H1 (cell line): ENCODE results near the gene PCIF1. TPM values are rescaled to one million over a fixed set of nuclear protein-coding genes. Genes with fewer than 3 reads are reported as not detected.
A peak's percentile ranks its signal among the peaks of the same experiment; 100 is the strongest.

Experiments
- ATF2 ChIP-seq: IDR thresholded peaks from 2 replicates; pipeline ENCODE4 v1.6.1; 2012; ENCODE audit warnings: low read length, inconsistent platforms
- BACH1 ChIP-seq: IDR thresholded peaks from 2 replicates; pipeline ENCODE4 v1.6.1; 2012; ENCODE audit warnings: low read length, improper control_type of control experiment
- BRCA1 ChIP-seq: IDR thresholded peaks from 2 replicates; pipeline ENCODE4 v1.6.1; 2012; ENCODE audit warnings: low read depth, low read length, improper control_type of control experiment
- CEBPB ChIP-seq: IDR thresholded peaks from 2 replicates; pipeline ENCODE4 v1.6.1; 2012; ENCODE audit warnings: low read depth, low read length
- CREB1 ChIP-seq: IDR thresholded peaks from 2 replicates; pipeline ENCODE4 v1.6.1; 2012; ENCODE audit warnings: inconsistent platforms
- EGR1 ChIP-seq: IDR thresholded peaks from 2 replicates; pipeline ENCODE4 v1.6.1; 2011; ENCODE audit warnings: low read depth, low read length, borderline replicate concordance
- EP300 ChIP-seq, 2 experiments: IDR thresholded peaks; 1 replicate in 1 of 2; 2 replicates in 1 of 2; pipeline ENCODE4 v1.6.1; 2011 to 2012; ENCODE audit warnings: low read depth in 2 of 2, low read length in 2 of 2, mild to moderate bottlenecking in 2 of 2, borderline replicate concordance in 1 of 2, inconsistent platforms in 1 of 2, moderate library complexity in 1 of 2
- GTF2F1 ChIP-seq: IDR thresholded peaks from 2 replicates; pipeline ENCODE4 v1.6.1; 2012; ENCODE audit warnings: low read depth, low read length, improper control_type of control experiment, borderline replicate concordance
- HDAC2 ChIP-seq, 2 experiments: fragments of 300-600 bp in 1 of 2; sonication (generic) in 1 of 2; IDR thresholded peaks; 2 replicates each; pipeline ENCODE4 v1.6.1; 2011 to 2012; ENCODE audit warnings: low read depth in 2 of 2, low read length in 2 of 2, mild to moderate bottlenecking in 2 of 2, moderate library complexity in 2 of 2, borderline replicate concordance in 1 of 2, inconsistent platforms in 1 of 2
- HDAC6 ChIP-seq: IDR thresholded peaks from one replicate; pipeline ENCODE4 v1.7.1; 2012; ENCODE audit warnings: low read depth, mild to moderate bottlenecking, inconsistent platforms, low read length, moderate library complexity
- KDM1A ChIP-seq: fragments of 200-600, 300-600 bp; sonication (generic); IDR thresholded peaks from 2 replicates; pipeline ENCODE4 v1.7.1; 2016; ENCODE audit warnings: mild to moderate bottlenecking, low read length, borderline replicate concordance
- NANOG ChIP-seq: IDR thresholded peaks from 2 replicates; pipeline ENCODE4 v1.6.1; 2011; ENCODE audit warnings: low read length, low read depth, mild to moderate bottlenecking, inconsistent platforms; ENCODE audit not compliant: insufficient read depth, poor library complexity, severe bottlenecking
- PHF8 ChIP-seq: fragments of 200-600 bp; sonication (generic); conservative IDR thresholded peaks from 2 replicates; pipeline ENCODE4 v1.7.1; 2012; ENCODE audit warnings: low read depth, mild to moderate bottlenecking, inconsistent platforms, low read length, moderate library complexity
- POU5F1 ChIP-seq: IDR thresholded peaks from 2 replicates; pipeline ENCODE4 v1.6.1; 2011; ENCODE audit warnings: low read depth, mild to moderate bottlenecking, low read length, moderate library complexity
- RNF2 ChIP-seq: fragments of 200-900, 300-1000 bp; sonication (generic); IDR thresholded peaks from 2 replicates; pipeline ENCODE4 v1.7.1; 2016; ENCODE audit warnings: borderline replicate concordance, low read depth, mild to moderate bottlenecking, antibody characterized with exemption, low read length; ENCODE audit not compliant: poor library complexity, severe bottlenecking; ENCODE audit errors: missing control alignments
- SIN3A ChIP-seq, 2 experiments: IDR thresholded peaks in 1 of 2; conservative IDR thresholded peaks in 1 of 2; 2 replicates each; pipeline ENCODE4 v1.6.1; 2011 to 2012; ENCODE audit warnings: low read length in 2 of 2, improper control_type of control experiment in 1 of 2, low read depth in 1 of 2, mild to moderate bottlenecking in 1 of 2
- SP2 ChIP-seq: IDR thresholded peaks from 2 replicates; pipeline ENCODE4 v1.6.1; 2012; ENCODE audit warnings: mild to moderate bottlenecking, low read length, inconsistent platforms
- SRF ChIP-seq: IDR thresholded peaks from 2 replicates; pipeline ENCODE4 v1.6.1; 2011; ENCODE audit warnings: mild to moderate bottlenecking, low read depth, low read length, moderate library complexity
- SUZ12 ChIP-seq: fragments of 200-600 bp; sonication (generic); IDR thresholded peaks from 2 replicates; pipeline ENCODE4 v1.6.1; 2012; ENCODE audit warnings: mild to moderate bottlenecking, inconsistent platforms, low read length, moderate library complexity, mixed read lengths
- TAF1 ChIP-seq: IDR thresholded peaks from 2 replicates; pipeline ENCODE4 v1.6.1; 2011; ENCODE audit warnings: mild to moderate bottlenecking, low read depth, low read length
- TCF12 ChIP-seq: IDR thresholded peaks from 2 replicates; pipeline ENCODE4 v1.6.1; 2011; ENCODE audit warnings: low read depth, mild to moderate bottlenecking, low read length
- ZNF274 ChIP-seq: IDR thresholded peaks from 2 replicates; pipeline ENCODE4 v1.7.0; 2012; ENCODE audit warnings: low read length, borderline replicate concordance; ENCODE audit errors: extremely low read depth
- polyA plus RNA-seq, 7 experiments: library from polyadenylated mRNA; depleted of rRNA in 3 of 7; stranded (reverse) in 5 of 7; unstranded in 2 of 7; fragments of >200 nt in 5 of 7; fragments of 200-250 nt in 2 of 7; gene quantifications; 1 replicate in 5 of 7; 2 replicates in 1 of 7; 4 replicates in 1 of 7; pipeline versions ENCODE4 v1.2.1 to v1.2.3, GENCODE V29; 2011 to 2013; ENCODE audit warnings: missing spikeins in 2 of 7, mixed read lengths in 2 of 7
- total RNA-seq: library from RNA; stranded (reverse); fragmentation: NEBNext Ultra II Directional; extraction: Animal tissue kit (Norgen Biotek cat#: 25700); gene quantifications from 2 replicates; pipeline ENCODE4 v1.2.1, GENCODE V29; 2021

Gene PCIF1
- total and polyA plus RNA-seq, 2 of the 8 experiments (the other 6 are each of a cell fraction or from before 2014, with no cell fraction given): 30.3 to 30.6 TPM

- no peak for TF ChIP-seq SUZ12
- no peak for TF ChIP-seq EGR1
- no peak for TF ChIP-seq HDAC6
- peak in 1 of 2 experiments; percentile 1; a peak in 2 of 4 replicates for TF ChIP-seq SIN3A (conservative IDR thresholded peaks at IDR 0.05 in 1 of 2, IDR thresholded peaks at IDR 0.05 in 1 of 2; ENCODE audit: low read depth in 1 of 2, low read length in 2 of 2)
- no peak for TF ChIP-seq SRF
- TF ChIP-seq SP2: peak; percentile 22; the same call in 1 of the 2 replicates
- peak in 1 of 2 experiments; percentile 21; a peak in 1 of 3 replicates for TF ChIP-seq EP300 (IDR thresholded peaks at IDR 0.05; ENCODE audit: borderline replicate concordance in 1 of 2, low read depth in 2 of 2, low read length in 2 of 2)
- peak; percentile 43; the same call in 1 of the 2 replicates for TF ChIP-seq GTF2F1
- TF ChIP-seq ATF2: no peak
- TF ChIP-seq NANOG: no peak
- no peak for TF ChIP-seq ZNF274
- TF ChIP-seq CEBPB: no peak
- TF ChIP-seq CREB1: no peak; the same call in 1 of the 2 replicates
- no peak for TF ChIP-seq HDAC2 (IDR thresholded peaks at IDR 0.05; ENCODE audit: borderline replicate concordance in 1 of 2, low read depth in 2 of 2, low read length in 2 of 2)
- no peak for TF ChIP-seq BRCA1
- no peak for TF ChIP-seq TCF12
- peak; percentile 98 for TF ChIP-seq TAF1
- no peak for TF ChIP-seq POU5F1
- TF ChIP-seq PHF8: peak; percentile 100
- no peak for TF ChIP-seq KDM1A
- TF ChIP-seq BACH1: no peak
- no peak for TF ChIP-seq RNF2
Observed at GRCh38 chr20:45934586-45935415, at the start of gene PCIF1 (continued).
